Measurements from ENCODE around the gene ISG15.
"Not testable (repeated sequence)": the region's sequence is repeated elsewhere in the genome, so short reads cannot be mapped to it uniquely, and the experiment has no call there.

ISG15 gene

GRCh38 chr1:975896-976683, 37.2 kb upstream of the ISG15 start:
- peak; percentile 48 for DNase-seq

GRCh38 chr1:976791-977190, 36.5 kb upstream of the ISG15 start:
- not testable (repeated sequence) for DNase-seq

DNA sequence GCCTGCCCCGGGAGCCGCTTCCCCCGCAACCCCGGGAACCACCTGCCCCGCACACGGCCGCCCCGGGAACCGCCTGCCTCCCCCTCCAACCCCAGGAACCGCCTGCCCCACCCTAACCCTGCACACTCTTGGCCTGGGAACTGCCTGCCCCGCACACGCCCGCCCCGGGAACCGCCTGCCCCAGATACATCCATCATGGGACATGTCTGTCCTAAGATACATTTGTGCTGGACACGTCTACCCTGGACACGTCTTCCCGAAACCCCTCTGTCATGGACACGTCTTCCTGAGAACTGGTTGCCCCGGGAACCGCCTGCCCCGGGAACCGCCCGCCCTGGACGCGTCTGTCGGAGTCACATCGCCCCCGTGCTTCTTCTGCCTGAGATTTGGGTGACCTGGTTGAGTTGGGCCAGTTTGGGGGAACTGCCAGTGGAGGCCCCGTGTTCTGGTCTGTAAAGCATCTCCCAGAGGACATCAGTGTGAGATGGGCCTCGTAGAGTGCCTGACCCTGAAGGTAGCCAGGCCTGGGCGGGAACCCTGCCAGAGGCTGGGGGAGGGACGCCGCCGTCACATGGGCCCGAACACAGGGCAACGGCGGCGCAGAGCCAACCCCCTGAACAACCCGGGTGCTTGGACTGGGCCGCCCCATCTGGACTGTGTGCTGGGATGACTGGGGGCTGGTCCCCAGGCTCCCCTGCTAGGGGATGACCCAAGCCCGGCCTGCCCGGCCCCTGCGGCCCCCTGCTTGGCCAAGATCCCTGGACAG, 35.0 kb upstream of the ISG15 start:
- no peak for DNase-seq

DNA sequence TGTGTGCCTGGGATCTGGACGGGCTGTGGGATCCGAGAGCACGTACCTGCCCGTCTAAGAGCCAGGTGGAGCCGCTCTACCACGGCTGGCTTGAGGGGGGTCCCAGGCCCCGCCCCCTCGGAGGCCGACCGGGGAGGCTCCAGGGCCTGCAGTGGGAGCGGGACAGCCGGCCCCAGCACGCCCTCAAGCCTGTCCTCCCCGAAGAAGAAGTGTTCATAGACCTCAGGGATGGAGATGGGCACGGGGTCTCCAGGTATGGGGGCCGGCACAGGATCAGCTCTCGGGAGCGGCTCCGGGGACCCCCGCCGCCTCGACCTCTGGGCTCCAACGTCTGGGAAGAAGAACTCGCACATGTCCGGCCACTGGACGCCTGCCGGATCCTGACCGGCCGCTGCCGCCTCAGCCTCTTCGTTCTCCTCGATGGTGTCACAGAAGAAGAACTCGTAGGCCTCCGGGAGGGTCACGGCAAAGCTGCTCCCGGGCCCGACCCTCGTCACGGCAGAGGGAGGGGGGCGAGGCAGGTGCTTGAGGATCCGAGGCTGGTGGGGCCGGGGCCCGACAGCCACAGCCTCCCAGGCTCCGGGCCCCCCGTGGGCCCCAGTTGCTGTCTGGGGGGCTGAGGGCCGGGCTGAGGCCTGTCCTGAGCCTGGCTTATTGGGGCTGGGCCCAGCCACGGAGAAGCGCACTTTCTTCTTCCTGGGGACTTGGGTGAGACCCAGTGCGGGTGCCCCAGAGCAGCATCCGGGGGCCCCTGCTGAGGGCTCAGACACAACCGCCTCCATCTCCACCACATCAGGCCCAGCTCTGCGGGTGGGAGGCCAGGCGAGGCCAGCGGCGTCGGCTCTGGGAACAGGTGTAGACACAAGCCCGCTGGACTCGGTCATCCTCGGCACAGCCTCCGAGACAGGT, 34.2 kb upstream of the ISG15 start:
- no peak for DNase-seq

GRCh38 chr1:979744-980072, 33.6 kb upstream of the ISG15 start:
- no peak for DNase-seq

GRCh38 chr1:980137-980571, 33.1 kb upstream of the ISG15 start:
- no peak for DNase-seq

GRCh38 chr1:980602-981395, 32.5 kb upstream of the ISG15 start:
- DNase-seq = no peak

GRCh38 chr1:981491-981954, 31.8 kb upstream of the ISG15 start:
- DNase-seq = no peak

- DNase-seq = no peak
Observed at GRCh38 chr1:981955-982558, 31.2 kb upstream of the ISG15 start, which contains the start of gene PERM1. Gene PERM1, minus strand, starts transcription at chr1:982093. Its CDS starts 1,064 bp downstream, at chr1:981029.

DNA sequence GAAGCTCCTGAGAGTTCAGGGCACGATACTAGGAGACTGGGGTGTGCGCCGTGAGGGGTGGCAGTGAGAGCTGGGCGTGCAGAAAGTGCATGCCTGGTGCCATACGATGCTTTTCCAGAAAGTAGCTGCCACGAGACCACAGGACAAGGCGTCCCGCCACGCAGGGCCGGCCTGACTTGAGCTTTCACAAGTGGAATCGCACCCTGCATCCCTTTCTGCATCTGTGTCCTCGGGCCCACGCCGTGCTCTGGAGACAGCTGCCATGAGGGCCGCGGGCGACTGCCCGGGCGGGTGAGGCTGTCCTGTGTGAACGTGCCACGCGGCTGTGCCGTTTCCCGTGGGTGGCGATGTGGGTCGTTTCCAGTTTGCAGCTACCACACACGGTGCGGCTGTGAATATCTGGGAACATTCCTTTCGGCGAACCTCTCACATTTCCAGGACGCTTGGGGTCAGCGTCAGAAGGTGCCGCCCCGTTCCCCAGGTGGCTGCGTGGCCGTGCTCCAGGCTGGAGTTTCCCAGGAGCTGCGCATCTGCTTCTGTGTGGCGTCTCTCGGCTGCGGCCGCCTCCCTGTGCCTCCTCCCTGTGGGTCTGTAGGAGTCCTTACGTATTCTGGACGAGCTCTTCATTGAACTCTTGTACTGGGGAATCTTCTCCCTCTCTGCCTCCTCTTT, 30.4 kb upstream of the ISG15 start:
- DNase-seq = no peak

GRCh38 chr1:983798-984475, 29.4 kb upstream of the ISG15 start:
- DNase-seq = no peak

DNA sequence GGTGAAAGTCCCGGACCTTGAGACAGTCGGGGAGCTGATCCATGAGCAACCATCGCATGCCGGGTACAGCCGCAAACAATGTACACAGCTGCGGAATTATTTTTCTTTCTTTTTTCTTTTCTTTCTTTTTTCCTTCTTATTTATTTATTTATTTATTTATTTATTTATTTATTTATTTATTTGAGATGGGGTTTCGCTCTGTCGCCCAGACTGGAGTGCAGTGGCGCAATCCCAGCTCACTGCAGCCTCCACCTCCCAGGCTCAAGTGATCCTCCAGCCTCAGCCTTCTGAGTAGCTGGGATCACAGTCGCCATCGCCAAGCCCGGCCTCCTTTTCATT, 28.9 kb upstream of the ISG15 start:
- DNase-seq = no peak

GRCh38 chr1:985126-985525, 28.2 kb upstream of the ISG15 start:
- no peak for DNase-seq

DNA sequence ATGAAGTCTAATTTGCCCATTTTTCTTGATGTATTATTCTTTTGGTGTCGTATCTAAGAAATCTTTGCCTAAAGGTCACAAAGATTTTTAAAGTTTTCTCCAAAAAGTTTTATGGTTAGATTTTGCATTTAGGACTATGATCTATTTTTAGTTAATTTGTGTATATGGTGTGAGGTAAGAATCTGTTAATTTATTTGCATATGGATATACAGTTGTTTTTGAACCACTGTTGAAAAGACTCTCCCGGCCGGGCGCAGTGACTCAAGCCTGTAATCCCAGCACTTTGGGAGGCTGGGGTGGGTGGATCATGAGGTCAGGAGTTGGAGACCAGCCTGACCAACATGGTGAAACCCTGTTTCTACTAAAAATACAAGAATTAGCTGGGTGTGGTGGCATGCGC, 25.2 kb upstream of the ISG15 start:
- not testable (repeated sequence) for DNase-seq

GRCh38 chr1:991275-991674, 22.0 kb upstream of the ISG15 start:
- not testable (repeated sequence) for DNase-seq

DNA sequence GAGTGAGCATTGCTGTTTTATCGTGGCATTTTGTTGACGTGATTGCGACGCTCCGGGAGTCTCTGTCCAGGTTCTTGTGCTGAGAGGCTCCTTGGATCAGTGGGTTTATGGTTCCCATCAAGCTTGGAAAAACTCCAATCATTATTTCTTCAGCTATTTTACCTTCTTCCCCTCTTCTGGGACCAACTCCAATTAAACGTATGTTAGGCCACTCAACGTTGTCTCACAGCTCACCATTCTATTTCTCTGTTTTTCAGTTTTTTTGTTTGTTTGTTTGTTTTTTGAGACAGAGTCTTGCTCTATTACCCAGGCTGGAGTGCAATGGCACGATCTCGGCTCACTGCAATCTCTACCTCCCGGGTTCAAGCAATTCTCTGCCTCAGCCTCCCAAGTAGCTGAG, 21.4 kb upstream of the ISG15 start:
- DNase-seq = no peak

- DNase-seq = no peak
Observed at GRCh38 chr1:992362-992761, 20.9 kb upstream of the ISG15 start.

- DNase-seq = no peak
Observed at GRCh38 chr1:993379-993995, 19.8 kb upstream of the ISG15 start.

- DNase-seq = not testable (repeated sequence)
Observed at GRCh38 chr1:994546-994945, 18.8 kb upstream of the ISG15 start.
